Fibroblast of upper back skin (primary cell): Measurements from ENCODE around the gene GNAQ.

Experiments
- DNase-seq: peaks from one replicate; pipeline ENCODE4 v3.0.0-alpha.2; 2013

The GNAQ gene

GRCh38 chr9:77807281-77807683, 224.3 kb downstream of the GNAQ start:
- peak; percentile 95 for DNase-seq

- DNase-seq, result peak; percentile 43
These were observed 224.9 kb downstream of the GNAQ start for GRCh38 chr9:77806741-77807140.

GRCh38 chr9:77805810-77806209, 225.8 kb downstream of the GNAQ start:
- DNase-seq, result no peak

- no peak for DNase-seq
These were observed 228.2 kb downstream of the GNAQ start for GRCh38 chr9:77803423-77803822.

GRCh38 chr9:77802515-77803293, 228.9 kb downstream of the GNAQ start:
- DNase-seq, result no peak

- DNase-seq, result no peak
These were observed 229.5 kb downstream of the GNAQ start for GRCh38 chr9:77802064-77802463.

GRCh38 chr9:77800924-77801551, 230.6 kb downstream of the GNAQ start:
- DNase-seq, result no peak

- no peak for DNase-seq
These were observed 233.5 kb downstream of the GNAQ start for GRCh38 chr9:77798140-77798539.

GRCh38 chr9:77794985-77795384, 236.6 kb downstream of the GNAQ start:
- DNase-seq, result no peak

GRCh38 chr9:77793849-77794248, 237.8 kb downstream of the GNAQ start:
- peak; percentile 9 for DNase-seq

- DNase-seq, result no peak
These were observed 241.7 kb downstream of the GNAQ start for GRCh38 chr9:77789891-77790290.

GRCh38 chr9:77785341-77785740, 246.3 kb downstream of the GNAQ start:
- no peak for DNase-seq

- DNase-seq, result no peak
These were observed 248.1 kb downstream of the GNAQ start for GRCh38 chr9:77783518-77783917.

- no peak for DNase-seq
These were observed 252.6 kb downstream of the GNAQ start for GRCh38 chr9:77779010-77779409.

GRCh38 chr9:77773381-77773780, 258.2 kb downstream of the GNAQ start:
- DNase-seq, result no peak

GRCh38 chr9:77772646-77773045, 259.0 kb downstream of the GNAQ start:
- DNase-seq, result no peak

- no peak for DNase-seq
These were observed 260.4 kb downstream of the GNAQ start for GRCh38 chr9:77771171-77771570.

- DNase-seq, result no peak
These were observed 261.3 kb downstream of the GNAQ start for GRCh38 chr9:77770340-77770739.

GRCh38 chr9:77769246-77769645, 262.4 kb downstream of the GNAQ start:
- DNase-seq, result no peak

GRCh38 chr9:77766587-77766986, 265.0 kb downstream of the GNAQ start:
- no peak for DNase-seq

- no peak for DNase-seq
These were observed 265.8 kb downstream of the GNAQ start for GRCh38 chr9:77765781-77766259.

GRCh38 chr9:77764894-77765780, 266.5 kb downstream of the GNAQ start:
- peak; percentile 64 for DNase-seq

- no peak for DNase-seq
These were observed 268.0 kb downstream of the GNAQ start for GRCh38 chr9:77763566-77763965.
